Measurements from ENCODE around the gene TMEM50B.
"Not testable (repeated sequence)": the region's sequence is repeated elsewhere in the genome, so short reads cannot be mapped to it uniquely, and the experiment has no call there.

The TMEM50B gene

DNA sequence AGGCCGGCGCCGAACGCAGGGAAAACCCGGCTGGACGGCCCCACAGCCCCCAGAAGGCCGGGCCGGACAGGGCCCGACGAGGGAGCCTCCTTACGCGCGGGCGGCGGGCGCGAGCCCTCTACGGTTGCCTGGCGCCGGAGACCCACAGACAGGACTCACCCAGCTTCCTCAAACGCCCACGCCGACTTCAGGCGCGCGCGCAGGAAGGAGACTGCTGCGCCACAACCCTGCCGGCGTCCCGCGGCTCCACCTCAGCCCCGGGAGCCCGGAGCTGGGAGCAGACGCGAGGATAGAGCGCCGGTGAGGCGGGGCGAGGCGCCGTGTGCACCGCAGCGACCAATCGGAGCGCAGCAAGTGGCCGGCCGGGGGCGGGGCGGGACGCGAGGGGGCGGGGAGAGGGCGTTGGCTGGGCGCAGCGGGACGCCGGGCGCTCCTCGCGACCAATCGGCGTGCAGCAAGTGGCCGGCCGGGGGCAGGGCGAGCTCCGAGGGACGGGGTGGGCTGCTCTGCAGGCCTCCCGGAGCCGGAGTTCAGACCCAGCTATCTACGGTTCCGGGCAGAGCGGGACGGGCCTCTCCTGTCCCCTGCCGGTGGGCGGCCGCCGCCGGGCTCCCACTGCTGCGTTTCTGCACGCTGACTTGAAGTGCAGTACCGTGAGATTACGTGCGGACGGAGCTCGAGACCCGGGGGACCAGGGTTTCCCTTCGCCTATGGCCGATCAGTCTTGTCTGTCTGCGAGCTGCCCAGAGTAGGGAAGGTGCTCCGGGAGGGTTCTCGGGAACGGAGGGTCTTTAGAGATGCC lies at the start of gene TMEM50B:
Gene TMEM50B (minus strand): TSS at position 296 of the 802 bp plus-strand sequence. CDS start 11,089 bp downstream, outside the sequence.
- Histone ChIP-seq H3K4me1 (ENCODE audit: control insufficient read depth in 1 of 2, insufficient read depth in 2 of 2, low read length in 2 of 2) (peaks cover 0 to 13% of the 10 kb centered on the region in 2 donors), H3K4me3 (ENCODE audit: low read depth in 1 of 2, low read length in 2 of 2) (peak within 1 kb of the TSS; percentile 92 to 94), H3K27me3 (ENCODE audit: low read depth, low read length) (no peaks in the 10 kb centered on the region), H3K27ac (ENCODE audit: low read length) (peak within 1 kb of the TSS; percentile 93), H3K9me3 (ENCODE audit: control insufficient read depth in 1 of 2, low read length in 2 of 2) (no peaks in the 10 kb centered on the region), H3K36me3 (ENCODE audit: control insufficient read depth in 1 of 2, insufficient read depth in 2 of 2, low read length in 2 of 2) (peaks cover 0 to 7% of the 10 kb centered on the region in 2 donors)

DNA sequence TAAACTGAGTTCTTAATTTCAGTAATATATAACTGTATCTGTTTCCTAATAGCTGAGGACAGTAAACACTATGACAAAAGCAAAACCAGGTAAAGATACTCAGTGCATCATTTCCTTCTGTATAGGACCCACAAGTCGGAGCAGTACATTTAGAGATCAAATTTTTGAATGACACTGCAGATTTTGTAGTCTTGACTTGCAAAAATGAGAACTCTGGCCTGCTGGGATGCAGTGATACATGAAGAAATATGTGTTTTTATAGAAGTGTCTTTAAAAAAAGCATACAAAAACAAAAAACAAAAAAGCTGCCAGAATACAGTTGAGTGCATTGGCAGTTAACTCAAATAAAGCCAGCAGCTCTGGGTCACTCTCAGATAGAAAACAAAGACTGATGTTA lies 43.2 kb upstream of the TMEM50B start:
- Histone ChIP-seq H3K27me3 (ENCODE audit: low read depth, low read length) (no peaks in the 10 kb centered on the region), H3K4me3 (ENCODE audit: low read depth in 1 of 2, low read length in 2 of 2) (no peak overlapping the region), H3K4me1 (ENCODE audit: control insufficient read depth in 1 of 2, insufficient read depth in 2 of 2, low read length in 2 of 2) (no peaks in the 10 kb centered on the region), H3K9me3 (ENCODE audit: control insufficient read depth in 1 of 2, low read length in 2 of 2) (no peaks in the 10 kb centered on the region), H3K36me3 (ENCODE audit: control insufficient read depth in 1 of 2, insufficient read depth in 2 of 2, low read length in 2 of 2) (peaks cover 31 to 41% of the 10 kb centered on the region in 2 donors), H3K27ac (ENCODE audit: low read length) (no peak overlapping the region)

DNA sequence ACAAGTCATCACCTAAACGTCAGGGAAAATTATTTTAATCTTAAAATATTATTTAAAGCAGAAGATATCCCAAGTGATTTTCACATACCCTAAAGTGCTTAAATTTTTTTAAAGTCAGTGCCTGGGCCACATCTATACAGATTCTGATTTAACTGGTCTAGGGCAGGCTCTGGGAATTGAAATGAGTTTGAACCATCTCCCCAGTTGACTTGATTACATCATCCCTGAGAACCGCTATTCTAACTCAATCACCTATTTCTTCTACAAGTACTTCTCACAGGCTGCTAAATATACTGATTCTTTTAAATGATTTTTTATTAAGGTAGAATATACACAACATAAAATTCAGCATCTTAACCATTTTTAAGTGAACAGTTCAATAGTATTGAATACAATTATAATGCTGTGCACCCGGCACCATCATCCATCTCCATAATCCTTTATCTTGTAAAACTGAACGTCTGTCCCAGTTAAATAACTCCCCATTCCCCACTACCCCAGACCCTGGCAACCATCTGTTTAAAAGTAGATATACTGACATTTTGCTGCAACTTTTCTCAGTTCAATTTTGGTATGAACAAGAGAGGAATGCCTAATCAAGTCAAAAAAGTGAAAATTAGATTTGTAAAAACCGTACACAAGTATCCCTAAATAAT lies 42.7 kb upstream of the TMEM50B start:
- H3K27me3 ChIP-seq (ENCODE audit: low read depth, low read length), result no peaks in the 10 kb centered on the region
- peaks cover 28 to 41% of the 10 kb centered on the region in 2 donors for H3K36me3 ChIP-seq (ENCODE audit: control insufficient read depth in 1 of 2, insufficient read depth in 2 of 2, low read length in 2 of 2)
- no peak overlapping the region for H3K27ac ChIP-seq (ENCODE audit: low read length)
- H3K4me3 ChIP-seq (ENCODE audit: low read depth in 1 of 2, low read length in 2 of 2), result no peak overlapping the region
- no peaks in the 10 kb centered on the region for H3K9me3 ChIP-seq (ENCODE audit: control insufficient read depth in 1 of 2, low read length in 2 of 2)
- no peaks in the 10 kb centered on the region for H3K4me1 ChIP-seq (ENCODE audit: control insufficient read depth in 1 of 2, insufficient read depth in 2 of 2, low read length in 2 of 2)

DNA sequence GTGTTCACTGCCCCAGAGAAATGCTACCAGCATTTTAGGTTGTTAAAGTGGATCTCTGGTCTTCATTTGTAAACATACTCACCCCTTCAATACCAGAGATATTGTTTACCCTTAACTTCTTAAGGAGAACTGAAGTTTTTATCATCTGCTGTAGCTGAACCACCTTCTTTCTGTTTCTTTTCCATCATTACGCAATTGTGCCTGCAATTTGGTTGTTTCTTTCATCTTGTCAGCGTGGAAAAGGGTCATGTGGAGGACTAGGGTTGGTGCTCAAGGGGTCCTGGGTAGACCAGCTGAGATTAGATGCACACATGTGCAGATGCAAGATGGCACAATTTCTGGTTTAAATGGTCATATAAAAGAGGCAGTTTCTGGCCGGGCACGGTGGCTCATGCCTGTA lies 39.1 kb upstream of the TMEM50B start:
- no peak overlapping the region for H3K27ac ChIP-seq (ENCODE audit: low read length)
- peaks cover 36 to 56% of the 10 kb centered on the region in 2 donors for H3K36me3 ChIP-seq (ENCODE audit: control insufficient read depth in 1 of 2, insufficient read depth in 2 of 2, low read length in 2 of 2)
- H3K9me3 ChIP-seq (ENCODE audit: control insufficient read depth in 1 of 2, low read length in 2 of 2), result no peaks in the 10 kb centered on the region
- no peak overlapping the region for H3K4me3 ChIP-seq (ENCODE audit: low read depth in 1 of 2, low read length in 2 of 2)
- no peaks in the 10 kb centered on the region for H3K4me1 ChIP-seq (ENCODE audit: control insufficient read depth in 1 of 2, insufficient read depth in 2 of 2, low read length in 2 of 2)
- no peaks in the 10 kb centered on the region for H3K27me3 ChIP-seq (ENCODE audit: low read depth, low read length)

DNA sequence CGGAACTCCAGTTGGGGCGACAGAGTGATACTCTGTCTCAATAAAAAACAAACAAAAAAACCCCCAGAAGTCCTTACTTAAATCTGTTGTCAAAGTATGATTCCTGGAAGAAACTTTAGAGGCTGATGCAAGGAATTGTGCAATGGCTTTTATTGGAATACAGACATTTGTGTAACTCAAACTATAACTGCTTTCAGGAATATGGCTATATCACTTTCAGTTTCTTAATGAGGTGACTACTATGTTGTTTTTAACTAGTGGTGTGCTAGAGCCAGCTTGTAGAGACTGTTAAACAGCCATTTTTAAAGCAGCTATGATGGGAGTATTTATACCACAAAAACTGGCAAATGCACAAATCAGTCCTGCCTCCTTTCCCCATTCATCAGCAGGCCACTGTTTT lies 34.5 kb upstream of the TMEM50B start:
- Histone ChIP-seq H3K36me3 (ENCODE audit: control insufficient read depth in 1 of 2, insufficient read depth in 2 of 2, low read length in 2 of 2) (peaks cover 40 to 60% of the 10 kb centered on the region in 2 donors), H3K27ac (ENCODE audit: low read length) (no peak overlapping the region), H3K9me3 (ENCODE audit: control insufficient read depth in 1 of 2, low read length in 2 of 2) (no peaks in the 10 kb centered on the region)

DNA sequence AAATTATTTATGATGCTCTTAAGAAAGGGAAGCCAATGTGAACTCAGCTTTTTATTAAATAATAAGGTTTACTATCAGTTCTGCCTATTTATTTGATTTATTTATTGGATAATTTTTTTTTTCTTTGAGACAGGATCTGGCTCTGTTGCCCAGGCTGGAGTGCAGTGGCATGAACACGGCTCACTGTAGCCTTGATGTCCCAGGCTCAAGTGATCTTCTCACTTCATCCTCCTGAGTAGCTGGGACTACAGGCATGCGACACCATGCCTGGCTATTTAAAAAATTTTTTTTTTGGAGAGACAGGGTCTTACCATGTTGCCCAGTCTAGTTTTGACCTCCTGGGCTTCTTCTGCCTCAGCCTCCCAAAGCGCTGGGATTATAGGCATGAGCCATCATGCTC lies 32.7 kb upstream of the TMEM50B start:
- H3K9me3 ChIP-seq (ENCODE audit: control insufficient read depth in 1 of 2, low read length in 2 of 2), result no peaks in the 10 kb centered on the region
- H3K36me3 ChIP-seq (ENCODE audit: control insufficient read depth in 1 of 2, insufficient read depth in 2 of 2, low read length in 2 of 2), result peaks cover 32 to 57% of the 10 kb centered on the region in 2 donors
- H3K27me3 ChIP-seq (ENCODE audit: low read depth, low read length), result no peaks in the 10 kb centered on the region
- no peaks in the 10 kb centered on the region for H3K4me1 ChIP-seq (ENCODE audit: control insufficient read depth in 1 of 2, insufficient read depth in 2 of 2, low read length in 2 of 2)
- no peak overlapping the region for H3K27ac ChIP-seq (ENCODE audit: low read length)
- H3K4me3 ChIP-seq (ENCODE audit: low read depth in 1 of 2, low read length in 2 of 2), result no peak overlapping the region

More for the DNA sequence above, 34.5 kb upstream of the TMEM50B start:
- Histone ChIP-seq H3K4me1 (ENCODE audit: control insufficient read depth in 1 of 2, insufficient read depth in 2 of 2, low read length in 2 of 2) (no peaks in the 10 kb centered on the region), H3K27me3 (ENCODE audit: low read depth, low read length) (no peaks in the 10 kb centered on the region), H3K4me3 (ENCODE audit: low read depth in 1 of 2, low read length in 2 of 2) (no peak overlapping the region)

DNA sequence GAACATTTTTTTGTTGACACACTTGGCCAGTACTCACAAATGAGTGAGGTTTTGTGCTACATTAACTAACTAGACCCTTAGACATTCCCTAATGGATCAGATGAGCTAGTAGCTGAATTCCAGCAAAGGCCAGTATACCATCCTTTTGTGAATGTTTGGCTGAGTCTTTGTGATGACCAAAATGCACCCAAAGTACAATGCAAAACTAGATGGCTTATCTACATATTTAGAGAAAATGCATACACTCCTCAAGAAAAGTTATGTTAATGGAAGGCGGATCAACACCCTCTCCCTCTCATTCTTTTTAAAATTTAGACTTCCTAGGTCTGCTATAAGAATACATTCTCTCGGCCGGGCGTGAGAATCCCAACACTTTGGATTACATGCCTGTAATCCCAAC lies 31.9 kb upstream of the TMEM50B start:
- no peaks in the 10 kb centered on the region for H3K9me3 ChIP-seq (ENCODE audit: control insufficient read depth in 1 of 2, low read length in 2 of 2)
- no peak overlapping the region for H3K27ac ChIP-seq (ENCODE audit: low read length)
- no peak overlapping the region for H3K4me3 ChIP-seq (ENCODE audit: low read depth in 1 of 2, low read length in 2 of 2)
- peaks cover 23 to 49% of the 10 kb centered on the region in 2 donors for H3K36me3 ChIP-seq (ENCODE audit: control insufficient read depth in 1 of 2, insufficient read depth in 2 of 2, low read length in 2 of 2)
- no peaks in the 10 kb centered on the region for H3K27me3 ChIP-seq (ENCODE audit: low read depth, low read length)
- no peaks in the 10 kb centered on the region for H3K4me1 ChIP-seq (ENCODE audit: control insufficient read depth in 1 of 2, insufficient read depth in 2 of 2, low read length in 2 of 2)

DNA sequence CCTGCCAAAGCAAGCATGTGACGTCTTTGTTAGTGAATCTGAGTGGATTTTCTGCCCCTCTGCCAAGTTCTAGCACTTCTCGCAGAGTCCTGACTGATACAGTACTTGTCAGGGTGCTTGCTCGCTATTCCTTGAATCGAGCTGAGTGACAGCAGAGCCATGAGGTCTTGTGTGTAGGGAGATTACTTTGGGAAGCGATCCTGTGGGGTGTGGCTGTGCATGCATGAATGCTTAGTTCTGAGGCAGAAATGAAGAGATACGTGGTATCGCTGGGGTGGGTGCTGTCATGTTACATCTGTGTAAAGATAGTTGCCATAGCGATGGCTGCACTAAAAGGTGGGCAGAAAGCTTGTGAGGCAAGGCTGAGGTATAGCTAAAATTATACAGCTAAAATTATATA lies 31.1 kb upstream of the TMEM50B start:
- Histone ChIP-seq H3K27ac (ENCODE audit: low read length) (no peak overlapping the region), H3K9me3 (ENCODE audit: control insufficient read depth in 1 of 2, low read length in 2 of 2) (no peaks in the 10 kb centered on the region), H3K27me3 (ENCODE audit: low read depth, low read length) (no peaks in the 10 kb centered on the region), H3K36me3 (ENCODE audit: control insufficient read depth in 1 of 2, insufficient read depth in 2 of 2, low read length in 2 of 2) (peaks cover 18 to 44% of the 10 kb centered on the region in 2 donors), H3K4me3 (ENCODE audit: low read depth in 1 of 2, low read length in 2 of 2) (no peak overlapping the region), H3K4me1 (ENCODE audit: control insufficient read depth in 1 of 2, insufficient read depth in 2 of 2, low read length in 2 of 2) (no peaks in the 10 kb centered on the region)

DNA sequence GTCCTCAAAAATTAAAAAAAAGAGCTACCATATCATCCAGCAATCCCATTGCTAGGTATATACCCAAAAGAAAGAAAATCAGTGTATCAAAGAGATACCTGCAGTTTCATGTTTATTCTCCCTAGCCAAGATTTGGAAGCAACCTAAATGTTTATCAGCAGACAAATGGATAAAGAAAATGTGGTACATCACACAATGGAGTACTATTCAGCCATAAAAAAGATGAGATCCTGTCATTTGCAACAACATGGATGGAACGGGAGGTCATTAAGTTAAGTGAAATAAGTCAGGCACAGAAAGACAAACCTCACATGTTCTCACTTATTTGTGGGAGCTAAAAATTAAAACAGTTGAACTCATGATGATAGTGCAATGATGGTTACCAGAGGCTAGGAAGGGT lies 27.2 kb upstream of the TMEM50B start:
- H3K27me3 ChIP-seq (ENCODE audit: low read depth, low read length); H3K4me3 ChIP-seq (ENCODE audit: low read depth in 1 of 2, low read length in 2 of 2); H3K9me3 ChIP-seq (ENCODE audit: control insufficient read depth in 1 of 2, low read length in 2 of 2); H3K4me1 ChIP-seq (ENCODE audit: control insufficient read depth in 1 of 2, insufficient read depth in 2 of 2, low read length in 2 of 2); H3K27ac ChIP-seq (ENCODE audit: low read length): not testable (repeated sequence)
- H3K36me3 ChIP-seq (ENCODE audit: control insufficient read depth in 1 of 2, insufficient read depth in 2 of 2, low read length in 2 of 2), result peaks cover 31 to 39% of the 10 kb centered on the region in 2 donors

DNA sequence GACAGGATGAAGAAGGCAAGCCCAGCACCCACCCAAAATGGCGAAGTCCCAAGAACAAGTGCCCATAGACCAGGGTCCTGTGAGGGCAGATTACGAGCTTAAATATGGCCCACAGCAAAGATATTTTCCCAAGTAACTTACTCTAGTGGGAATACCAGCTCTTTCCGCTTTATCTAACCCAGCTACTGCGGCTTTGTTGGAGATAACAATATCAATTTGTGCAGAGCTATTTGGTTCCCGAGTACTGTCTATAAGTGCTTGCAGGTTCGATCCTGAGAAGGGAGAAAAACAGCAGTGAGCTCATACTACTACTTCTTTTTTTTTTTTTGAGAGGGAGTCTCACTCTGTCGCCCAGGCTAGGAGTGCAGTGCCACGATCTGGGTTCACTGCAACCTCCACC lies 26.1 kb upstream of the TMEM50B start:
- H3K4me1 ChIP-seq (ENCODE audit: control insufficient read depth in 1 of 2, insufficient read depth in 2 of 2, low read length in 2 of 2), result no peaks in the 10 kb centered on the region
- H3K36me3 ChIP-seq (ENCODE audit: control insufficient read depth in 1 of 2, insufficient read depth in 2 of 2, low read length in 2 of 2), result peaks cover 26 to 32% of the 10 kb centered on the region in 2 donors
- no peaks in the 10 kb centered on the region for H3K27me3 ChIP-seq (ENCODE audit: low read depth, low read length)
- no peaks in the 10 kb centered on the region for H3K9me3 ChIP-seq (ENCODE audit: control insufficient read depth in 1 of 2, low read length in 2 of 2)
- no peak overlapping the region for H3K27ac ChIP-seq (ENCODE audit: low read length)
- H3K4me3 ChIP-seq (ENCODE audit: low read depth in 1 of 2, low read length in 2 of 2), result no peak overlapping the region

DNA sequence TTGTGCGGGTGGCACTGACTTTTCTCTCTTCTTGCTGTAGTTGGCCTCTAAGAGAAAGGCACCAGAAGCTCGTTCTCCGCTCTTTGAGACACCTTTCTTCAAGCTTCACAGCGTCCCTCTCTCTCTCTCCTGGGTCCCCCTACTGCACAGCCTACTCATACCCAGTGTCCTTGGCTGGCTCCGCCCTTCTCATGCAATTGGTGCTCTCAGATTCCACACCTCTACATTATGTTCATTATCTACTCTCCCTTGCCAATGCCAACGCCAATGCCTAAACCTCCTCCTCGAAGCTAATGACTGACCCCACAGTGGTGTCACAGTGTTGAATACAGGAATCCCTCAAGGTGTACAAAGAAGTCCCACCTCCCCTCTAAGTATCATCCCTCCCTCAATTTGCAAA lies 16.6 kb upstream of the TMEM50B start:
- Histone ChIP-seq H3K9me3 (ENCODE audit: control insufficient read depth in 1 of 2, low read length in 2 of 2) (no peaks in the 10 kb centered on the region), H3K27me3 (ENCODE audit: low read depth, low read length) (no peaks in the 10 kb centered on the region), H3K4me3 (ENCODE audit: low read depth in 1 of 2, low read length in 2 of 2) (no peak overlapping the region), H3K36me3 (ENCODE audit: control insufficient read depth in 1 of 2, insufficient read depth in 2 of 2, low read length in 2 of 2) (no peaks in the 10 kb centered on the region), H3K4me1 (ENCODE audit: control insufficient read depth in 1 of 2, insufficient read depth in 2 of 2, low read length in 2 of 2) (no peaks in the 10 kb centered on the region), H3K27ac (ENCODE audit: low read length) (no peak overlapping the region)

Measured in muscle layer of duodenum (tissue), 2 donors.